Ishikawa (cell line): Measurements from ENCODE around the gene ABCD3.
A peak's percentile ranks its signal among the peaks of the same experiment; 100 is the strongest.

Source experiments
- CEBPB ChIP-seq: IDR thresholded peaks from 2 replicates; pipeline ENCODE4 v1.6.1; 2012
- CREB1 ChIP-seq: IDR thresholded peaks from 2 replicates; pipeline ENCODE4 v1.6.1; 2012; ENCODE audit warnings: low read depth
- EGR1 ChIP-seq: IDR thresholded peaks from 2 replicates; pipeline ENCODE4 v1.6.1; 2012
- EP300 ChIP-seq: IDR thresholded peaks from 2 replicates; pipeline ENCODE4 v1.6.1; 2012; ENCODE audit warnings: borderline replicate concordance
- FOXM1 ChIP-seq: IDR thresholded peaks from 2 replicates; pipeline ENCODE4 v1.6.1; 2012; ENCODE audit warnings: low read depth, borderline replicate concordance
- MAX ChIP-seq: IDR thresholded peaks from 2 replicates; pipeline ENCODE4 v1.6.1; 2012
- NFIC ChIP-seq: IDR thresholded peaks from 2 replicates; pipeline ENCODE4 v1.6.1; 2012
- RAD21 ChIP-seq: IDR thresholded peaks from 2 replicates; pipeline ENCODE4 v1.6.1; 2012; ENCODE audit warnings: low read depth
- REST ChIP-seq: IDR thresholded peaks from 2 replicates; pipeline ENCODE4 v1.6.1; 2012; ENCODE audit warnings: low read depth, mild to moderate bottlenecking
- TAF1 ChIP-seq: IDR thresholded peaks from 2 replicates; pipeline ENCODE4 v1.6.1; 2012; ENCODE audit warnings: low read depth, mild to moderate bottlenecking
- TCF12 ChIP-seq: IDR thresholded peaks from 2 replicates; pipeline ENCODE4 v1.6.1; 2012; ENCODE audit warnings: low read depth
- TEAD4 ChIP-seq: IDR thresholded peaks from 2 replicates; pipeline ENCODE4 v1.6.1; 2012
- USF1 ChIP-seq: IDR thresholded peaks from 2 replicates; pipeline ENCODE4 v1.6.1; 2012
- YY1 ChIP-seq: IDR thresholded peaks from 2 replicates; pipeline ENCODE4 v1.6.1; 2012; ENCODE audit warnings: low read depth
- ZBTB7A ChIP-seq: IDR thresholded peaks from 2 replicates; pipeline ENCODE4 v1.6.1; 2012; ENCODE audit warnings: low read depth

Gene ABCD3

GRCh38 chr1:94532077-94532476, 113.9 kb downstream of the ABCD3 start:
- no peak for TF ChIP-seq TCF12
- TF ChIP-seq RAD21 = peak; percentile 51

GRCh38 chr1:94535095-94535494, 116.9 kb downstream of the ABCD3 start:
- no peak for TF ChIP-seq TAF1
- TF ChIP-seq EP300 = no peak
- no peak for TF ChIP-seq CREB1
- TF ChIP-seq MAX = no peak
- TF ChIP-seq TCF12 = no peak

GRCh38 chr1:94535879-94536278, 117.7 kb downstream of the ABCD3 start:
- TF ChIP-seq USF1 = no peak
- TF ChIP-seq TCF12 = no peak
- no peak for TF ChIP-seq EP300
- no peak for TF ChIP-seq TAF1
- no peak for TF ChIP-seq CEBPB
- TF ChIP-seq MAX = no peak
- TF ChIP-seq NFIC = no peak
- TF ChIP-seq EGR1 = no peak
- TF ChIP-seq FOXM1 = no peak
- TF ChIP-seq ZBTB7A = no peak
- TF ChIP-seq REST = no peak
- TF ChIP-seq YY1 = no peak
- TF ChIP-seq TEAD4 = no peak
- no peak for TF ChIP-seq RAD21
- TF ChIP-seq CREB1 = no peak

GRCh38 chr1:94537254-94537653, 119.1 kb downstream of the ABCD3 start:
- TF ChIP-seq EP300 (no peak), TEAD4 (no peak)

GRCh38 chr1:94538243-94538827, 120.1 kb downstream of the ABCD3 start:
- no peak for TF ChIP-seq TCF12
- no peak for TF ChIP-seq EP300
- no peak for TF ChIP-seq TEAD4
- TF ChIP-seq CEBPB = no peak
- no peak for TF ChIP-seq USF1
- TF ChIP-seq ZBTB7A = no peak
- TF ChIP-seq MAX = no peak
- no peak for TF ChIP-seq FOXM1
- no peak for TF ChIP-seq EGR1
- TF ChIP-seq CREB1 = no peak
- TF ChIP-seq TAF1 = no peak
- no peak for TF ChIP-seq RAD21

GRCh38 chr1:94539496-94539895, 121.3 kb downstream of the ABCD3 start:
- TF ChIP-seq CEBPB (no peak), FOXM1 (no peak), CREB1 (no peak), ZBTB7A (no peak)

GRCh38 chr1:94540440-94541245, 122.5 kb downstream of the ABCD3 start:
- 0 out of 2 replicates have a peak, but pooled peaks have one; percentile 5 for TF ChIP-seq CEBPB
- TF ChIP-seq NFIC = no peak
